Measurements from ENCODE around the gene ACVR1. TPM values are rescaled to one million over a fixed set of nuclear protein-coding genes. Genes with fewer than 3 reads are reported as not detected.

The ACVR1 gene
- total RNA-seq, 2 experiments from 2014 or later: 18.7 to 19.4 TPM

GRCh38 chr2:157805519-157805918, 70.6 kb downstream of the ACVR1 start:
- ATAC-seq: no peak
- H3K27ac Mint-ChIP-seq: no peak overlapping the region
- peaks cover 10% of the 10 kb centered on the region for H3K4me1 Mint-ChIP-seq
- H3K36me3 Mint-ChIP-seq: peaks cover 23% of the 10 kb centered on the region
- no peak for DNase-seq
- no peaks in the 10 kb centered on the region for H3K9me3 Mint-ChIP-seq (ENCODE audit: low read depth)
- CTCF ChIA-PET: no interaction called here
- H3K4me3 Mint-ChIP-seq: no peak overlapping the region
- no peaks in the 10 kb centered on the region for H3K27me3 Mint-ChIP-seq

- CTCF ChIA-PET: no interaction called here
- Mint-ChIP-seq H3K27me3 (no peaks in the 10 kb centered on the region), H3K4me1 (peaks cover 10% of the 10 kb centered on the region), H3K9me3 (ENCODE audit: low read depth) (no peaks in the 10 kb centered on the region), H3K4me3 (no peak overlapping the region), H3K27ac (no peak overlapping the region), H3K36me3 (peaks cover 23% of the 10 kb centered on the region)
- no peak for DNase-seq
- ATAC-seq: no peak
Observed at GRCh38 chr2:157804355-157804754, 71.8 kb downstream of the ACVR1 start.

DNA sequence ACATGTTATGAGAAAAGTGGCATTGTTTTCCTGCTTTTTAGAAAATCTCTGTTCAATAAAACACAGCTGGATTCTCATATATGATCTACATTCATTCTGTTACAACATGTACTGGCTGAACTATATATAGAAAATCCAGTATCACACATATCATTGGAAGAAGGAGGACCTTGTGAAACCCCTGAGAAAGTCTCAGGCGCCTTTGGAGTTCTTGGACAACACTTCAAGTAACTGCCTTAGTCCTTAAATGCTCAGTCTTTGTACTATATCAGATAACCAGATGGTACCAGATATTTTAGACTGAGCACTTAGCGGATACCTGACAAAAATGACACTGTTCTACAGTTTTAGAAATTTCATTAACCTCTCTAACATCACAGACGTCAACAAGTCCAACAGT, 72.2 kb downstream of the ACVR1 start:
- Mint-ChIP-seq H3K36me3 (peaks cover 22% of the 10 kb centered on the region), H3K27me3 (no peaks in the 10 kb centered on the region), H3K4me3 (no peak overlapping the region), H3K9me3 (ENCODE audit: low read depth) (no peaks in the 10 kb centered on the region), H3K4me1 (peaks cover 8% of the 10 kb centered on the region), H3K27ac (no peak overlapping the region)
- DNase-seq: no peak
- no peak for ATAC-seq
- CTCF ChIA-PET: no interaction called here

GRCh38 chr2:157803476-157803875, 72.7 kb downstream of the ACVR1 start:
- CTCF ChIA-PET: no interaction called here
- no peaks in the 10 kb centered on the region for H3K9me3 Mint-ChIP-seq (ENCODE audit: low read depth)
- peaks cover 8% of the 10 kb centered on the region for H3K4me1 Mint-ChIP-seq
- DNase-seq (no peak), ATAC-seq (no peak)
- H3K27ac Mint-ChIP-seq: no peak overlapping the region
- no peaks in the 10 kb centered on the region for H3K27me3 Mint-ChIP-seq
- H3K4me3 Mint-ChIP-seq: no peak overlapping the region
- H3K36me3 Mint-ChIP-seq: peaks cover 22% of the 10 kb centered on the region

DNA sequence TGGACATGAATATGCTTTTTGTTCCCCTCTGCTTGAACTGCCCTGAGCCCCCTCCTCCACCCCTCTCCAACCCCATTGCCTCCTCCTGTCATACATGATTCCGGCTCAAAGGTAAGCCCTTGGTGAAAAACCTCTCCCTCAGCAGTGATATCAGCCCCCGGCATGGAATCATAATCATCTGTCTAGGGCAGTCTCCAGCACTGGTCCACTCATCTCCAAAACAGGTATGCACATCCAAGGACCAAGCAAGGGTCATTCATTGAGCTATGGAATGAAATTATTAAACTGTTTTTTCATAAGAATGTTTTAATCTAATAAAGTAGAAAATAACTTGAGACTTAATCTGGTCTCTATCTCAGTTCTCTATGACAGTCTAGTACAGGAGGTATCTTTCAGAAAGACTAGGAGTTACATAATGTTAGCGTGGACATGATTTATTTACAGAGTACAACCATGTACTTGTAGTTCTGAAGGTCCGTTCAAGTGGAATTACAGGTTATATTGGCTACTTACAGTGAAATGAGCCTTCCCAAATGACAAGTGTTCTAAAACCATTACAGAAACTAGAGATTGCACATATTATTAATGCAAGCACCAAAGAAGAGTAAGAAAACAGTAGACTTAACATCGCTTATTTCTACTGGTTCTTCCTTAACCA, 75.2 kb downstream of the ACVR1 start:
- DNase-seq (no peak), ATAC-seq (no peak)
- CTCF ChIA-PET: no interaction called here
- no peaks in the 10 kb centered on the region for H3K9me3 Mint-ChIP-seq (ENCODE audit: low read depth)
- H3K36me3 Mint-ChIP-seq: peaks cover 15% of the 10 kb centered on the region
- H3K27ac Mint-ChIP-seq: no peak overlapping the region
- no peaks in the 10 kb centered on the region for H3K4me1 Mint-ChIP-seq
- H3K4me3 Mint-ChIP-seq: no peak overlapping the region
- H3K27me3 Mint-ChIP-seq: no peaks in the 10 kb centered on the region

- peaks cover 15% of the 10 kb centered on the region for H3K4me1 Mint-ChIP-seq
Observed at GRCh38 chr2:157793053-157793612, 83.0 kb downstream of the ACVR1 start.

GRCh38 chr2:157792335-157793052, 83.6 kb downstream of the ACVR1 start:
- no peak overlapping the region for H3K4me3 Mint-ChIP-seq
- ATAC-seq (no peak), DNase-seq (no peak)
- peaks cover 15% of the 10 kb centered on the region for H3K4me1 Mint-ChIP-seq
- H3K36me3 Mint-ChIP-seq: peaks cover 5% of the 10 kb centered on the region
- H3K27me3 Mint-ChIP-seq: no peaks in the 10 kb centered on the region
- no peaks in the 10 kb centered on the region for H3K9me3 Mint-ChIP-seq (ENCODE audit: low read depth)
- no peak overlapping the region for H3K27ac Mint-ChIP-seq
- CTCF ChIA-PET: no interaction called here

More at GRCh38 chr2:157793053-157793612, 83.0 kb downstream of the ACVR1 start:
- ATAC-seq (no peak), DNase-seq (no peak)
- H3K36me3 Mint-ChIP-seq: peaks cover 8% of the 10 kb centered on the region
- no peak overlapping the region for H3K4me3 Mint-ChIP-seq
- CTCF ChIA-PET: no interaction called here
- H3K27me3 Mint-ChIP-seq: no peaks in the 10 kb centered on the region
- no peak overlapping the region for H3K27ac Mint-ChIP-seq
- H3K9me3 Mint-ChIP-seq (ENCODE audit: low read depth): no peaks in the 10 kb centered on the region

GRCh38 chr2:157790780-157791179, 85.3 kb downstream of the ACVR1 start:
- H3K36me3 Mint-ChIP-seq: peaks cover 4% of the 10 kb centered on the region
- DNase-seq (no peak), ATAC-seq (no peak)
- CTCF ChIA-PET: interaction anchor here (1.8 kb wide), 1 partner anchor 10 kb away, joined by 4 read pairs; no protein-coding TSS in a partner anchor
- no peaks in the 10 kb centered on the region for H3K27me3 Mint-ChIP-seq
- H3K4me3 Mint-ChIP-seq: no peak overlapping the region
- H3K27ac Mint-ChIP-seq: no peak overlapping the region
- no peaks in the 10 kb centered on the region for H3K9me3 Mint-ChIP-seq (ENCODE audit: low read depth)
- H3K4me1 Mint-ChIP-seq: peaks cover 15% of the 10 kb centered on the region

DNA sequence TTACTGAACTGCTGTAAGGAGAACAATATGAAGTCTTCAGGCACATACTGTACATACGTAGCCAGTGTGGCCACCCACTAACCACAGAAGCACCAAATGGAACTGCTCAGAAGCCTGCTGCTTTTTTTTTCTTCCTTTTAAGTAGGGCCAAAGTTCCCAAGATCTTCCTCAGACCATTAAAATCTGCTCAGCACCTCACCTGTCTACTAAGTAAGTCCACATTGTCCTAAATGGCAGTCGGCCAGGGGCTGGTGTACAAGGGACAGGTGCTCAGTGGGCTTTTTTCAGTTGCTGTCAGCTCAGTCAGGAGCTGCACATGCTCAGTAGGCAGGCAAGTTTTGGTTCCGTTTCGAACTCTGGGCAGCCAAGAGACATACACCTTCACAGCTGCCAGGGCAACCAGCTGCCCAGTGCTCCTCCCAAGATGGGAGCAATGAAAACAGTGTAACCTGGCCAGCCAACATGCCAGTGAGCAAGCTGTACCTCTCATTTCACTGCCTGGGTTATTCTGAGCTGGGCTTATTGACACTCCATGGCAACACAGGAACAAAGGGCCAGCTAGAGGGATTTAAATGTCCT, 86.1 kb downstream of the ACVR1 start:
- Mint-ChIP-seq H3K4me1 (peaks cover 15% of the 10 kb centered on the region), H3K4me3 (no peak overlapping the region)

DNA sequence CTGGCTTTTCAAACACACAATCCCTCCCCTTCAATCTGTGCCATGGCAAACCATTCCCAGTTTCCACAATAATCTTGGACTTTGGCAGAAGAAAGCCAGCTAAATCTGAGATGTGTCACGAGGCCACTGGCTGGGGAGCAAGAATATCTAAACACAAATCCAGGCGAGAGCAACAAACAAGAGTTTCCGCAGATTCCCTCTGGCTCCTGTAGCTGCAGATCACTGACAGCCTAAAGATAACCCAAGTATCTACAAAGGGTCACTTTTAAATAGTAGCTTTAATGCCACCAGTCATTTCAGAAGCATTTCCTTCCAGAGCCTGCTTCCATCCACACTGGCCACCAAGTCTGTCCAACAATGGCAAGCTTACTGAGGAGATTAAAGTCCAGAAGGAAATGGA, 86.9 kb downstream of the ACVR1 start:
- no peak for ATAC-seq
- DNase-seq: no peak
- Mint-ChIP-seq H3K36me3 (peaks cover 3% of the 10 kb centered on the region), H3K4me3 (no peak overlapping the region), H3K27ac (no peak overlapping the region), H3K27me3 (no peaks in the 10 kb centered on the region), H3K4me1 (peaks cover 15% of the 10 kb centered on the region), H3K9me3 (ENCODE audit: low read depth) (no peaks in the 10 kb centered on the region)
- CTCF ChIA-PET: interaction anchor here (1.1 to 1.8 kb wide), 3 partner anchors 13 to 218 kb away, joined by 3 to 7 read pairs (median 4); no protein-coding TSS in a partner anchor

More for the DNA sequence above, 86.1 kb downstream of the ACVR1 start:
- Mint-ChIP-seq H3K27me3 (no peaks in the 10 kb centered on the region), H3K36me3 (peaks cover 3% of the 10 kb centered on the region), H3K27ac (peak overlapping the region; percentile 29), H3K9me3 (ENCODE audit: low read depth) (no peaks in the 10 kb centered on the region)
- CTCF ChIA-PET: interaction anchor here (1.1 to 1.8 kb wide), 4 partner anchors 9 to 218 kb away, joined by 3 to 7 read pairs (median 4); no protein-coding TSS in a partner anchor
- peak; percentile 69 for DNase-seq
- peak; percentile 78 for ATAC-seq

GRCh38 chr2:157788201-157788600, 87.9 kb downstream of the ACVR1 start:
- Mint-ChIP-seq H3K27me3 (no peaks in the 10 kb centered on the region), H3K36me3 (no peaks in the 10 kb centered on the region), H3K4me3 (no peak overlapping the region), H3K9me3 (ENCODE audit: low read depth) (no peaks in the 10 kb centered on the region), H3K4me1 (peaks cover 21% of the 10 kb centered on the region), H3K27ac (no peak overlapping the region)
- DNase-seq (no peak), ATAC-seq (no peak)
- CTCF ChIA-PET: no interaction called here

GRCh38 chr2:157787364-157787938, 88.7 kb downstream of the ACVR1 start:
- ATAC-seq: no peak
- no peak overlapping the region for H3K4me3 Mint-ChIP-seq
- H3K9me3 Mint-ChIP-seq (ENCODE audit: low read depth): no peaks in the 10 kb centered on the region
- no peak overlapping the region for H3K27ac Mint-ChIP-seq
- DNase-seq: no peak
- no peaks in the 10 kb centered on the region for H3K27me3 Mint-ChIP-seq
- no peaks in the 10 kb centered on the region for H3K36me3 Mint-ChIP-seq
- peaks cover 23% of the 10 kb centered on the region for H3K4me1 Mint-ChIP-seq
- CTCF ChIA-PET: no interaction called here

DNA sequence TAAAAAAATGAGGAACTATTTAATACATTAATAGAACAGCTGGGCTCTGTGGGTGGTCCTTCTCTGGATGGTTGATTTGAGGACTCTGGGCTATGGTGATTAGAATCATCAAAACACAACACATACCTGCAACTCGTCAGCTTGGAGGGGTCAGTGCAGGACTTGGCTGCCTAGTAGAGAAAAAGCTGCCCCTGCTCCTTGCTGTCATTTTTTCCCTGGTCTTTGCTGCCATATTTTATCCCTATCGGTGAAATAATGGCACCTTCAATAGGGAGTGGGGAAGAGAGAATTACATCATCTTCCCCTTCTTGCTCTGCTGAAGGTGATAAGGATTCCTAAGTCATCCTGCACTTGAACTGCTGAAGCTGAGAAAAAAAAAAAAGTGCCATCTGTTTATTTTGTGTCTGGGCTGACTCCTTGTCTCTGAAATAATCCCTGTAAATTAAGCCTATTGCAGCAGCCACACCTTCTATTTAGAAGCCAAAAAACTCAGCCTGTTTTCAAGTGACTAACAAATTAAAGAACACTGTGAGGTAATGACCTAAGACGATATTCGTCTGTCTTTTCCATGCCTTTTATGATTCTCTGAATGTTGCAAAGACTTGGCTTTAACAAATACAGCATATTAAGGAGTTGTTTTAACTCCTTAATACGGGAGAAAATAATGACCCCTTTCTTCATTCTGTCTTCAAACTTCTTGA, 89.3 kb downstream of the ACVR1 start:
- CTCF ChIA-PET: no interaction called here
- H3K27me3 Mint-ChIP-seq: no peaks in the 10 kb centered on the region
- peaks cover 29% of the 10 kb centered on the region for H3K4me1 Mint-ChIP-seq
- H3K36me3 Mint-ChIP-seq: no peaks in the 10 kb centered on the region
- no peaks in the 10 kb centered on the region for H3K9me3 Mint-ChIP-seq (ENCODE audit: low read depth)
- no peak for DNase-seq
- no peak overlapping the region for H3K4me3 Mint-ChIP-seq
- no peak for ATAC-seq
- no peak overlapping the region for H3K27ac Mint-ChIP-seq
